Trophoblast cell (in vitro differentiated cells and primary cell): Measurements from ENCODE around the gene PGAP2.

ENCODE experiments used
- DNase-seq, 2 donors: peaks; one replicate each; pipeline ENCODE4 v3.0.0-alpha.2; 2016
- H2AFZ ChIP-seq: 2 replicates; pipeline ENCODE4 v1.6.1; 2013; ENCODE audit warnings: low read length, moderate library complexity, mild to moderate bottlenecking; ENCODE audit not compliant: insufficient read depth, poor library complexity
- H2AK5ac ChIP-seq: 2 replicates; pipeline ENCODE4 v1.6.1; 2013; ENCODE audit warnings: mild to moderate bottlenecking, low read length
- H2BK120ac ChIP-seq: 2 replicates; pipeline ENCODE4 v1.6.1; 2013; ENCODE audit warnings: low read length, mild to moderate bottlenecking, moderate library complexity; ENCODE audit not compliant: insufficient read depth, poor library complexity
- H2BK12ac ChIP-seq: 2 replicates; pipeline ENCODE4 v1.6.1; 2013; ENCODE audit warnings: mild to moderate bottlenecking, low read length, moderate library complexity
- H2BK5ac ChIP-seq: 2 replicates; pipeline ENCODE4 v1.6.1; 2013; ENCODE audit warnings: low read length, low read depth, moderate library complexity, mild to moderate bottlenecking; ENCODE audit not compliant: poor library complexity
- H3K14ac ChIP-seq: 2 replicates; pipeline ENCODE4 v1.6.1; 2013; ENCODE audit warnings: mild to moderate bottlenecking, low read length
- H3K18ac ChIP-seq: 2 replicates; pipeline ENCODE4 v1.6.1; 2013; ENCODE audit warnings: mild to moderate bottlenecking, low read length
- H3K23ac ChIP-seq: 2 replicates; pipeline ENCODE4 v1.6.1; 2013; ENCODE audit warnings: low read length
- H3K27ac ChIP-seq: 2 replicates; pipeline ENCODE4 v1.5.1; 2013; ENCODE audit warnings: low read depth, mild to moderate bottlenecking, inconsistent platforms, low read length, moderate library complexity
- H3K27me3 ChIP-seq: 2 replicates; pipeline ENCODE4 v1.6.1; 2013; ENCODE audit warnings: inconsistent platforms, mild to moderate bottlenecking, low read length, moderate library complexity; ENCODE audit not compliant: insufficient read depth
- H3K36me3 ChIP-seq, 2 experiments: 1 replicate in 1 of 2; 2 replicates in 1 of 2; pipeline ENCODE4 v1.6.1; 2013; ENCODE audit warnings: low read length in 2 of 2, mild to moderate bottlenecking in 2 of 2, moderate library complexity in 1 of 2; ENCODE audit not compliant: insufficient read depth in 2 of 2, control insufficient read depth in 1 of 2
- H3K4ac ChIP-seq: 2 replicates; pipeline ENCODE4 v1.6.1; 2013; ENCODE audit warnings: low read depth, mild to moderate bottlenecking, low read length, moderate library complexity
- H3K4me1 ChIP-seq, 2 experiments: 1 replicate in 1 of 2; 2 replicates in 1 of 2; pipeline ENCODE4 v1.6.1; 2013; ENCODE audit warnings: low read length in 2 of 2, mild to moderate bottlenecking in 2 of 2, moderate library complexity in 1 of 2; ENCODE audit not compliant: insufficient read depth in 2 of 2, control insufficient read depth in 1 of 2
- H3K4me2 ChIP-seq: 2 replicates; pipeline ENCODE4 v1.6.1; 2013; ENCODE audit warnings: inconsistent platforms, mild to moderate bottlenecking, low read length, moderate library complexity
- H3K4me3 ChIP-seq: 2 replicates; pipeline ENCODE4 v1.5.1; 2013; ENCODE audit warnings: mild to moderate bottlenecking, low read depth, low read length, inconsistent platforms
- H3K79me1 ChIP-seq: one replicate; pipeline ENCODE4 v1.6.1; 2013; ENCODE audit warnings: low read length
- H3K79me2 ChIP-seq: 2 replicates; pipeline ENCODE4 v1.6.1; 2013; ENCODE audit warnings: low read length, mild to moderate bottlenecking; ENCODE audit not compliant: control insufficient read depth, insufficient read depth, poor library complexity
- H3K9ac ChIP-seq: 2 replicates; pipeline ENCODE4 v1.6.1; 2013; ENCODE audit warnings: mild to moderate bottlenecking, low read length
- H3K9me3 ChIP-seq: 2 replicates; pipeline ENCODE4 v1.6.1; 2013; ENCODE audit warnings: low read depth, mild to moderate bottlenecking, control low read depth, inconsistent platforms, low read length; ENCODE audit not compliant: insufficient read depth
- H4K12ac ChIP-seq: 2 replicates; pipeline ENCODE4 v1.6.1; 2013; ENCODE audit warnings: low read depth, mild to moderate bottlenecking, low read length, moderate library complexity
- H4K8ac ChIP-seq: 2 replicates; pipeline ENCODE4 v1.6.1; 2013; ENCODE audit warnings: low read depth, mild to moderate bottlenecking, low read length, moderate library complexity
- H4K91ac ChIP-seq: one replicate; pipeline ENCODE4 v1.6.1; 2013; ENCODE audit warnings: low read depth, mild to moderate bottlenecking, low read length, moderate library complexity
- WGBS: extraction: QIAGEN DNeasy Blood & Tissue Kit; methylation state at CpG from one replicate; pipeline ENCODE4 v1.1.7; 2013; ENCODE audit warnings: missing lambda C conversion rate; ENCODE audit not compliant: insufficient read length, insufficient coverage; ENCODE audit errors: extremely low coverage; 5-methylcytosine and 5-hydroxymethylcytosine counted together

The PGAP2 gene

GRCh38 chr11:3830088-3830487 is 21.7 kb downstream of the PGAP2 start:
- Histone ChIP-seq H4K91ac (no peak overlapping the region), H3K18ac (no peak overlapping the region), H3K27ac (no peak overlapping the region), H3K79me2 (peaks cover 2% of the 10 kb centered on the region), H3K79me1 (no peaks in the 10 kb centered on the region), H3K14ac (no peak overlapping the region), H2BK120ac (no peak overlapping the region), H4K12ac (no peak overlapping the region), H3K4me1 (peaks cover 0 to 8% of the 10 kb centered on the region in 2 experiments), H2AK5ac (no peak overlapping the region), H2BK5ac (no peak overlapping the region), H2AFZ (no peak overlapping the region), H3K9ac (no peak overlapping the region), H4K8ac (no peak overlapping the region), H2BK12ac (no peak overlapping the region), H3K4me3 (no peak overlapping the region), H3K4me2 (no peak overlapping the region), H3K4ac (no peak overlapping the region), H3K23ac (no peak overlapping the region), H3K36me3 (peaks cover 31 to 42% of the 10 kb centered on the region in 2 experiments), H3K9me3 (no peaks in the 10 kb centered on the region), H3K27me3 (no peaks in the 10 kb centered on the region)
- no CpG with 5 or more reads among the region's 3 CpGs for WGBS
- no peak for DNase-seq

DNA sequence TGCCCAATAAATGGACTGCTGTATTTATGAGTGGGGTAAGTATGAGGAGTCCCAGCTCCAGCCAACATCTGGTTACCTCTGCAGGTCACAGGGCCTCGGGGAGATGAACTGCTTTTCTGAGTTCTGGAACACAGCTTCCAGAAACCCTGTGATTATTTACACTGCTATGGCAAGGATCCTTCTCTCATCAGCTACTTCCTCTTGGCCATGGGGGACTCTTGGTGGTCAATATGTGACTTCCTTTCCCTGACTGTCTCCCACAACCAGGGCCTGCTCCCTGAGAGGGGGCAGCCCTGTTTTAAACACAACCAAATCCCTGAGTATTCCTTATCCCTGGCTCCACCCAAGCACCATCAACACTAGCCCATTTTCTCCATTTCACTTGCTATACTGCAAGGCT is 22.4 kb downstream of the PGAP2 start:
- no peak overlapping the region for H2AFZ ChIP-seq
- no peaks in the 10 kb centered on the region for H3K27me3 ChIP-seq
- H3K18ac ChIP-seq = no peak overlapping the region
- H3K4me1 ChIP-seq = peaks cover 0 to 9% of the 10 kb centered on the region in 2 experiments
- no peak overlapping the region for H4K8ac ChIP-seq
- no peak overlapping the region for H3K14ac ChIP-seq
- no peak overlapping the region for H2BK5ac ChIP-seq
- no peak overlapping the region for H3K4me3 ChIP-seq
- no peaks in the 10 kb centered on the region for H3K9me3 ChIP-seq
- H3K9ac ChIP-seq = no peak overlapping the region
- peaks cover 27 to 38% of the 10 kb centered on the region in 2 experiments for H3K36me3 ChIP-seq
- DNase-seq = no peak
- no peak overlapping the region for H2AK5ac ChIP-seq
- no peak overlapping the region for H3K27ac ChIP-seq
- H4K91ac ChIP-seq = no peak overlapping the region
- no peak overlapping the region for H3K23ac ChIP-seq
- no CpG with 5 or more reads among the region's 1 CpG for WGBS
- peaks cover 2% of the 10 kb centered on the region for H3K79me2 ChIP-seq
- H2BK12ac ChIP-seq = no peak overlapping the region
- no peak overlapping the region for H3K4ac ChIP-seq
- H3K4me2 ChIP-seq = no peak overlapping the region
- H2BK120ac ChIP-seq = no peak overlapping the region
- no peak overlapping the region for H4K12ac ChIP-seq
- no peaks in the 10 kb centered on the region for H3K79me1 ChIP-seq

DNA sequence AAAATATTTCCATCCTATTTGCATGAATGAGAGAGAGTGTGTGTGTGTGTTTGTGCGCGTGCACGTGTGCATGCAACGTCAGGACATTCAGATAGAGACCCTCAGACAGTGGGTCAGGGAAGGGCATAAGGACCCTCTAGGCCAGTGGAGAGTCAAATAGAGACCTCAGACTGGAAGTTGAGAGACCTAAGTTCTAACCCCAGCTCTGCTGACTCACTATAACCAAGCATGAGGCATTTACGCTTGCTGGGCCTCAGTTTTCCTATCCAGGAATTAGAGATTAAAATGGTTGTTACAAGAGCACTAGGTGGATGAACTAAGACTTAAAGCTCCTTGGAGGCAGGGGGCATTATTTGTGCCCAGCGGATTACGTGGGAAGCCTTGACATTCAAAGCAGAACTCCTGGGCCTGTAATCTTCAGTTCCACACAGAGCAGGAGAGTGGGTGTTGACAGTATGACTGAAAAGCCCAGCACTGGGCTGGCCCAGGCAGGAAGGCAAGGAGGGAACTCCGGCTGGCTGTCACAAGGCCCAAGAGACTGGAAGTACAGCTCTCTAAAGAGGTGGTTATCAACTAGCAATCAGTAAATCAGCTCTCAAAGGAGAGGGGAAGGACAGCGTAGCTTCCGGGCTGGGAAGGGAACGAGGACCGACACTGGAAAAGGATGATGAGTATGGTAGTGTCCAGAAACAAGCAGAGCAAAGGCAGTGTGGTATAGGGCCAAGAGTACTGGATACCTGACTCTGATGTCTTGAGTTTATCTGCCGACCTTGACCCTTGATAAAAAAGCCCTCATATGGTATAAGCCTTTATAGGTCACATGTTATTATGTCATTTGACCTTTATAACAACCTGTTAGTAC is 23.2 kb downstream of the PGAP2 start:
- peaks cover 2% of the 10 kb centered on the region for H3K79me2 ChIP-seq
- H3K4me1 ChIP-seq = peaks cover 0 to 9% of the 10 kb centered on the region in 2 experiments
- no peak overlapping the region for H3K14ac ChIP-seq
- H2AK5ac ChIP-seq = no peak overlapping the region
- no peak overlapping the region for H4K12ac ChIP-seq
- H3K9ac ChIP-seq = no peak overlapping the region
- no peak for DNase-seq
- H2BK5ac ChIP-seq = no peak overlapping the region
- H3K4me2 ChIP-seq = no peak overlapping the region
- H3K27me3 ChIP-seq = no peaks in the 10 kb centered on the region
- H3K27ac ChIP-seq = no peak overlapping the region
- no peak overlapping the region for H2AFZ ChIP-seq
- no peak overlapping the region for H4K91ac ChIP-seq
- no peak overlapping the region for H3K4me3 ChIP-seq
- H3K79me1 ChIP-seq = no peaks in the 10 kb centered on the region
- no peak overlapping the region for H3K23ac ChIP-seq
- peak overlapping the region; percentile 4 for H3K4ac ChIP-seq
- peaks cover 22 to 31% of the 10 kb centered on the region in 2 experiments for H3K36me3 ChIP-seq
- H2BK12ac ChIP-seq = no peak overlapping the region
- WGBS = no CpG with 5 or more reads among the region's 13 CpGs
- no peak overlapping the region for H3K18ac ChIP-seq
- no peaks in the 10 kb centered on the region for H3K9me3 ChIP-seq
- H4K8ac ChIP-seq = no peak overlapping the region
- H2BK120ac ChIP-seq = no peak overlapping the region

DNA sequence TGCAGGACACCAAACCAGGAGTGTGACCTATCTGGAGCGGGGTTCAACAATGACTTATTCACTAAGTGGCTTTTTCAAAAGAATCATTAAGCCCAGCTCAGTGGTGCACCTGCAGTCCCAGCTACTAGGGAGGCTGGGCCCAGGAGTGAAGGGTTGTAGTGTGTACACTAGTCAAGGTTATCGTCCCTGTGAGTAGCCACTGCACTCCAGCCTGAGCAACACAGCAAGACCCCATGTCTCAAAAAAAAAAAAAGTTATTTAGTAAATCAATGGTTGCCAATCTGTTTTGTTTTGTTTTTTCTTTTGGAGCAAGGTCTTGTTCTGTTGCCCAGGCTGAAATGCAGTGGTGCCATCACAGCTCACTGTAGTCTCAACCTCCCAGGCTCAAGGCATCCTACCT is 24.5 kb downstream of the PGAP2 start:
- H3K9me3 ChIP-seq = no peaks in the 10 kb centered on the region
- no peak overlapping the region for H3K9ac ChIP-seq
- no peak overlapping the region for H3K14ac ChIP-seq
- no peak overlapping the region for H4K12ac ChIP-seq
- no peak overlapping the region for H3K4me3 ChIP-seq
- H2BK5ac ChIP-seq = no peak overlapping the region
- no peak overlapping the region for H2BK12ac ChIP-seq
- no CpG with 5 or more reads among the region's 2 CpGs for WGBS
- H2AK5ac ChIP-seq = no peak overlapping the region
- peaks cover 5 to 15% of the 10 kb centered on the region in 2 experiments for H3K4me1 ChIP-seq
- no peak overlapping the region for H2AFZ ChIP-seq
- H3K4me2 ChIP-seq = no peak overlapping the region
- H2BK120ac ChIP-seq = no peak overlapping the region
- peaks cover 4% of the 10 kb centered on the region for H3K79me2 ChIP-seq
- no peaks in the 10 kb centered on the region for H3K27me3 ChIP-seq
- H3K4ac ChIP-seq = no peak overlapping the region
- H3K18ac ChIP-seq = no peak overlapping the region
- H3K79me1 ChIP-seq = no peaks in the 10 kb centered on the region
- H4K8ac ChIP-seq = no peak overlapping the region
- peaks cover 10 to 18% of the 10 kb centered on the region in 2 experiments for H3K36me3 ChIP-seq
- H4K91ac ChIP-seq = no peak overlapping the region
- DNase-seq = no peak
- H3K27ac ChIP-seq = no peak overlapping the region
- H3K23ac ChIP-seq = no peak overlapping the region
